ENCODE measurements around the gene PAPLN. TPM values are rescaled to one million over a fixed set of nuclear protein-coding genes. Genes with fewer than 3 reads are reported as not detected.
"Not testable (repeated sequence)": the region's sequence is repeated elsewhere in the genome, so short reads cannot be mapped to it uniquely, and the experiment has no call there.

PAPLN gene
- 1 to 10 TPM; 2.8 to 8.3 TPM for total RNA-seq
- long read RNA-seq, partial matches to known transcripts: 1 of 7 reads
- long read RNA-seq, other reads (novel, unspliced or antisense): 6 of 7 reads

- intact Hi-C loops (cut with DNase I, micrococcal nuclease): no loop called here
- DNase-seq (peak; percentile 56 to 67), ATAC-seq (peak; percentile 83)
These were observed at the start of gene PAPLN for GRCh38 chr14:73237219-73237785. Gene PAPLN (plus strand): TSS chr14:73237506. CDS start chr14:73239779, 2,273 bp downstream.

GRCh38 chr14:73188501-73188911 lies 48.8 kb upstream of the PAPLN start:
- DNase-seq: no peak
- no peak for ATAC-seq
- intact Hi-C loops (cut with DNase I, micrococcal nuclease): no loop called here

DNA sequence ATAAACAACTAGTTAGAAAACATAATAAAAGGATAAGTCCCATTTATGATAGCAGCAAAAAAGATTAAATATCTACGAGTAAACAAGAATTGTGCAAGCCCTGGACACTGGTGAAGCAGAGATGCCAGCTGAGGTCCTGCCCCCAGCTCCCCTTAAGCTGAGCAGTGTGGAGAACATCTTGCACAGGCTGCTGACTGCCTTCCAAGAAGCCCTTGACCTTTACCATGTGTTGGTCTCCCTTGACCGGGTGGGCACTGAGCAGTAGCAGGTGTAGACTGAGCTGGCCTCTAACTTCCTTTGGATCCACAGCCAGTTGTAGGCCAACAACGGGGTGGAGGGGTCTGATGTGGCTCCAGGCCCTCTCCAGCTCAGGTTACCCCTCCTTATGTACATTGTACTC lies 47.7 kb upstream of the PAPLN start:
- DNase-seq (no peak), ATAC-seq (peak; percentile 17)
- intact Hi-C loops (cut with DNase I, micrococcal nuclease): no loop called here

DNA sequence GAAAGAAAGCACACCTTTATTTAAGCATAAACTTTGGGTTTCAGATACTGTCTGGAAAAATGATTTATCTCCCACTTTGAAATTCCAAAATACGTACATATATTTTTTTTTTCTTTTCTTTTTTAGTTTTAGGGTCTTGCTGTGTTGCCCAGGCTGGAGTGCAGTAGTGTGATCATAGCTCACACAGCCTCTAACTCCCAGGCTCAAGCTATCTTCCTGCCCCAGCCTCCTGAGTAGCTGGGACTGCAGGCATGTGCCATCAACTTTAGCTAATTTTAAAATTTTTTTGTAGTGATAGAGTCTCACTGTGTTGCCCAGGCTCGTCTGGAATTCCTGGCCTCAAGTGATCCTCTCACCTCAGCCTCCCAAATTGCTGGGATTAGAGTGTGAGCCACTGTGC lies 45.9 kb upstream of the PAPLN start:
- intact Hi-C loops (cut with DNase I, micrococcal nuclease): no loop called here
- no peak for ATAC-seq

GRCh38 chr14:73194306-73194705 lies 43.0 kb upstream of the PAPLN start:
- DNase-seq; intact Hi-C loops (cut with DNase I, micrococcal nuclease); ATAC-seq: not testable (repeated sequence)

More for the DNA sequence above, 45.9 kb upstream of the PAPLN start:
- DNase-seq: no peak

- intact Hi-C loops (cut with DNase I, micrococcal nuclease): no loop called here
- ATAC-seq: no peak
These were observed 39.1 kb upstream of the PAPLN start for GRCh38 chr14:73198253-73198652.

DNA sequence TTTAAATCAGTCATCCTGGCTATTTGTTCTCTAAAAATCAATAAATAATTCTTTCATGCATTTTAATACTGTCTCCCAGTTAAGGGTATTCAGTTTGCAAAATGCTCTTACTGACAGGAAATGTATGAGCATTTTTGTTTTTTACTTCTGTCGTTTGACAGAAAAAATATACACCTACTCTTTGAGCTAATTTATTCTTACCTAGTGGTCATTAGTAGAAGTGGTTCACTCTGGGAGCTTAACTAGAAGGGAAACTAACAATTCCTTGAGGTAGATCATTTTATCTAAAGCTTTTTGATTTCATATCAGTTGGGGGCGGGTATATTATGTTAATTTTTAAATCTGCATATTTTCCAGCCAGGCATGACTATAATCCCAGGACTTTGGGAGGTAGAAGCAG lies 33.8 kb upstream of the PAPLN start:
- no peak for ATAC-seq
- intact Hi-C loops (cut with DNase I, micrococcal nuclease): no loop called here
- no peak for DNase-seq

More at GRCh38 chr14:73198253-73198652, 39.1 kb upstream of the PAPLN start:
- no peak for DNase-seq

GRCh38 chr14:73207615-73208014 lies 29.7 kb upstream of the PAPLN start:
- intact Hi-C loops (cut with DNase I, micrococcal nuclease): no loop called here
- ATAC-seq (no peak), DNase-seq (no peak)

DNA sequence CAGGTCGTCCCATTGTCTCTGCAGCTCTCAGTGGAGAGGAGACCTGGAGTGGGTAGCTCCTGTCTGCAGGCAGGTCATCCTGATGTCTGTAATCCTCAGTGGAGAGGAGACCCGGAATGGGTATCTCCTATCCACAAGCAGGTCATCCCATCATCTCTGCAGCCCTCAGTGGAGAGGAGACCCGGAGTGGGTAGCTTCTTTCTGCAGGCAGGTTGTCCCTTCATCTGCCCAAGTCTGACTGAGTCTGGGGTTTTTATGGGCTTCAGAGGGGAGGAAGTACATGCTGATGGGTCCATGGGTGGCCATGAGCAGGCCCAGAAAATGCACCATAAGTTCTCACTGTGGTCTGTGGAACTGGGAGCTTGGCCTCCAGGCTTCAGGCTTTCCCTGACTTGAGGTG lies 28.9 kb upstream of the PAPLN start:
- no peak for ATAC-seq
- intact Hi-C loops (cut with DNase I, micrococcal nuclease): no loop called here

DNA sequence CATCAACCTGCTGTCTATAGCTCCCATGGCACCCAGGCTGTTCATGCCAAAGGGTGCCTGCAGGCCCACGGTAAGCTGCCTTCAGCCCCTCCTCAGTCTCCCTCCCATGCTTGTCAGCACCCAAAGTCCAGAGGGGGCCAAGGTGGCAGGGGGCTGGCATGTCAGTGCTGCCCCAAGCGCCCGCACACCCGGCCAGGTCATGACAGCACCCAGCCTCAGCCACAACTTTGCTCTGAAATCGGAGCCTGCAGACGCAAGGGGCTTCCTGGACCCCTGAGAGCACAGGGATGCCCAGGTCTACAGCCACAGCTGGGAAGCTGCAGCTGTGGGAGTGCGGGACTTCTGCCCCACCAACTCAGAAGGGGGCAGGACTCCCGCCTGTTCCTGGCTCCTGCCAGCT lies 28.5 kb upstream of the PAPLN start:
- no peak for ATAC-seq
- intact Hi-C loops (cut with DNase I, micrococcal nuclease): no loop called here

More for the DNA sequence above, 28.9 kb upstream of the PAPLN start:
- DNase-seq: no peak

GRCh38 chr14:73209953-73210352 lies 27.4 kb upstream of the PAPLN start:
- intact Hi-C loops (cut with DNase I, micrococcal nuclease): no loop called here
- ATAC-seq (no peak), DNase-seq (no peak)

More for the DNA sequence above, 28.5 kb upstream of the PAPLN start:
- DNase-seq: no peak

GRCh38 chr14:73211251-73212040 lies 25.9 kb upstream of the PAPLN start:
- DNase-seq (no peak), ATAC-seq (no peak)
- intact Hi-C loops (cut with DNase I, micrococcal nuclease): no loop called here

DNA sequence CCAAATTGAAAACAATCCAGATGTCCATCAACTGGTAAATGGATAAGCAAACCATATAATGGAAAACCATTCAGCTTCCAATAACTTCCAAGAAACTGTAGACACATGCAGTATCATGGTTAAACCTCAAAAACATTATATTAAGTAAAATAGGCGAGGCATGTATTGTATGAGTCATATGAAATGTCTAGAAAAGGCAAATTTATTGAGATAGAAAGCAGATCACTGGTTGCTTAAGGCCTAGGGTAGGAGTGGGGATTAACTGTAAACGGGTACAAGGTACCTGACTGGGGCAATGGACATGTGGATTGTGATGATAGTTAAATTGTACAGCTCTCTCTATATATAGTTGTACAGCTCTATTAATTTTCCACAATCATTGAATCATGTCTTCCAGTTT lies 21.3 kb upstream of the PAPLN start:
- no peak for DNase-seq
- intact Hi-C loops (cut with DNase I, micrococcal nuclease): no loop called here
- ATAC-seq: no peak

DNA sequence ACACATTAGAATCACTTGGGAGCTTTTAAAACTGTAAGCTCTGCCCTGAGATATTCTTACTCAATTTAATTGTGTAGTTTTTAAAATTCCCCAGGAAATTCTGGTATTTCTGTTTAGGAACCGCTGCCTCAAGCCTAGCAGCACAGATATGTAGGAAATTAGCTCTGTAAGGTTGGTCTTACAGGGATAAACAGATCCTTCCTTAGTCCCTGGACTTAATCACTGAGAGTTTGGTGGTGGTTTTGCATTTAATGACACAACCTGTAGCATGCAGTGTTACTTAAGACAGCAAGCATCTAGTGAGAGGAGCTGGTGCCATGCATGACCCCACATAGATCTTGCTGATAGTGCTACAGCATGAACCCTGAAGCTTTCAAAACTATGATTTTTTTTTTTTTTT lies 19.9 kb upstream of the PAPLN start:
- intact Hi-C loops (cut with DNase I, micrococcal nuclease): no loop called here
- ATAC-seq: no peak

GRCh38 chr14:73220061-73220460 lies 17.2 kb upstream of the PAPLN start:
- no peak for DNase-seq
- intact Hi-C loops (cut with DNase I, micrococcal nuclease): no loop called here
- ATAC-seq: no peak

More for the DNA sequence above, 19.9 kb upstream of the PAPLN start:
- DNase-seq: no peak

- intact Hi-C loops (cut with DNase I, micrococcal nuclease): no loop called here
- DNase-seq: no peak
- ATAC-seq: no peak
These were observed 16.7 kb upstream of the PAPLN start for GRCh38 chr14:73220634-73221033.

DNA sequence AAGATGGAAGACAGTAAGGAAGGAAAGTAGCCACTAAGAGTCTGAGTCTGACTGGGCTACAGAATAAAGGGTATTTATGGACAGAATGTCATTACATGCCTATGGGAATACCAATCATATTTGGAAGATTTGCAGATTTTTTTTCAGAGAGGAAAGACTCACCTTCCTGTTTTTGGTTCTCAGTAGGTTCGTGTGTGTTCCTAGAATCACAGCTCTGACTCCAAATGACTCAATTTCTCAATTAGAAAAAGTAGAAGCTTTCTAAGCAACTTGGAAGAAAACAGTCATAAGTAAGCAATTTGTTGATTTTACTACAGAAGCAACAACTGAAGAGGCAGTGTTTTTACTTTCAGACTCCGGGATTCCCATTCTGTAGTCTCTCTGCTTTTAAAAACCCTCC lies 15.4 kb upstream of the PAPLN start:
- intact Hi-C loops (cut with DNase I, micrococcal nuclease): no loop called here
- DNase-seq: no peak
- ATAC-seq: no peak

- intact Hi-C loops (cut with DNase I, micrococcal nuclease): no loop called here
- DNase-seq (no peak), ATAC-seq (peak; percentile 18)
These were observed 14.3 kb upstream of the PAPLN start for GRCh38 chr14:73223049-73223448.

DNA sequence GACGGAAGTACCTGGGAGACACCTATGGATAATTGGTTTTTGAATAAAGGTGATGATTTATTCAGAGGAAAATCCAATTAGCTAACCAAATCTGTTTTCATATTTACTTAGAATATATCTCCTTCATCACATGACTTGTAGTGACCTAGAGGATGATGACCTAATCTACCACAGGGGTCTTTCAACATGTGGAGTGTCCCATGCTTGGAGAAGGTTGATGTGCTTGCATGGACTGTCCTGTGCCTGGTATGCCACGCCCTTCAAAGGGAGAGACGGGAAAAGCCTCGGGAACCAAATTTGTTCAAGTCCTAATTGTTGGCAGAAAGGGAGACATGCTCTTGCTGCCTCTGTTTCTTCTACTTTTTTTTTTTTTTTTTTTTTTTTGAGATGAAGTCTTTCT lies 11.8 kb upstream of the PAPLN start:
- no peak for DNase-seq
- ATAC-seq: no peak
- intact Hi-C loops (cut with DNase I, micrococcal nuclease): no loop called here

Measured in left colon (tissue), 2 donors.